ENCODE data around the gene GNPTAB. TPM values are rescaled to one million over a fixed set of nuclear protein-coding genes. Genes with fewer than 3 reads are reported as not detected.
"Not testable (repeated sequence)": the region's sequence is repeated elsewhere in the genome, so short reads cannot be mapped to it uniquely, and the experiment has no call there.

GNPTAB gene
- total RNA-seq, 2 experiments from 2014 or later, result 57.4 to 68.7 TPM

DNA sequence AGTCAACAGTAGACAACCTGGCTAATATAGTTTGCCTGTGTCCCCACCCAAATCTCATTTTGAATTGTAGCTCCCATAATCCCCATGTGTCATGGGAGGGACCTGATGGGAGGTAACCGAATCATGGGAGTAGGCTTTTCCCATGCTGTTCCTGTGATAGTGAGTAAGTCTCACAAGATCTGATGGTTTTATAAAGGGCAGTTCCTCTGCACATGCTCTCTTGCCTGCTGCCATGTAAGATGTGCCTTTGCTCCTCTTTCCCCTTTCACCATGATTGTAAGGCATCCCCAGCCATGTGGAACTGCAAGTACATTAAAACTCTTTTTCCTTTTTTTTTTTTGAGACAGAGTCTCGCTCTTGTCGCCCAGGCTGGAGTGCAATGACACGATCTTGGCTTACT, 12.1 kb downstream of the GNPTAB start:
- H3K27ac Mint-ChIP-seq, H3K4me3 Mint-ChIP-seq, H3K27me3 Mint-ChIP-seq, POLR2A ChIA-PET, DNase-seq: not testable (repeated sequence)
- Mint-ChIP-seq H3K36me3 (ENCODE audit: low read depth) (peaks cover 50% of the 10 kb centered on the region), H3K9me3 (peaks cover 15% of the 10 kb centered on the region), H3K4me1 (peaks cover 44% of the 10 kb centered on the region)
- CTCF ChIA-PET, result interaction anchor here (0.6 to 7.0 kb wide), 2 partner anchors 12 to 267 kb away, joined by 3 to 59 read pairs; partner anchors contain the start of gene GNPTAB

DNA sequence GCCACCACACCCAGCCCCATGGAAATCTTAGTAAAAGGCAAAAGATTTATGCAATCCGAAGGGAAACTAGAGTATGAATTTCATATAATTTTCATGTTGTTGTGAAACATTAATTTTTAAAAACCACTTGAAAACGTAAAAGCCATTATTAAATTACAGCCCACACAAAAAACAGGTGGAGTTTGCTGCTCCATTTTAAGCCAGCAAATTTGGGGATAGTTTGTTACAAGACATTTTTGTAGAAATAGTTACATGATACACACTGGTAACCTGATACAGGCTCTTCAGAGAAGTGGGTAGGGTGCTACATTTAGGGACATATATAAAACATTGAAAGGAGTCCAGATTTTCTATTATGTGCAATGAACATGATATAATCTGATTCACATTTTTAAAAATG, 17.6 kb downstream of the GNPTAB start:
- H3K27me3 Mint-ChIP-seq, result no peaks in the 10 kb centered on the region
- DNase-seq, result no peak
- no peak overlapping the region for H3K27ac Mint-ChIP-seq
- POLR2A ChIA-PET, result no interaction called here
- peaks cover 38% of the 10 kb centered on the region for H3K36me3 Mint-ChIP-seq (ENCODE audit: low read depth)
- peaks cover 27% of the 10 kb centered on the region for H3K4me1 Mint-ChIP-seq
- peaks cover 9% of the 10 kb centered on the region for H3K9me3 Mint-ChIP-seq
- CTCF ChIA-PET, result interaction anchor here (0.7 to 2.9 kb wide), 2 partner anchors 17 to 23 kb away, joined by 3 to 18 read pairs; partner anchors contain the start of gene GNPTAB
- H3K4me3 Mint-ChIP-seq, result no peak overlapping the region

DNA sequence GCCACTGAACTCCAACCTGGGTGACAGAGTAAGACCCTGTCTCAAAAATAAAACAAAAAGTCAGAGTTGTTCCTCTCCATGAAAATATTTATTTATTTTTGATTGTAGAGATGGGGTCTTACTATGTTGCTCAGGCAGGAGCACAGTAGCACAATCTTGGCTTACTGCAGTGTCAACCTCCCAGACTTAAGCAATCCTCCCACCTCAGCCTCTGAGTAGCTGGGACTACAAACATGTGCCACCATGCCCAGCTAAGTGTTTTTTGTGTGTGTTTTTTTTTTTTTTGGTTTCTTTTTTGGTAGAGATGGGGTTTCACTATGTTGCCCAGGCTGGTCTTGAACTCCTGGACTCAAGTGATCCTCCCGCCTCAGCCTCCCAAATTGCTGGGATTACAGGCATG, 18.0 kb downstream of the GNPTAB start:
- H3K9me3 Mint-ChIP-seq, H3K4me3 Mint-ChIP-seq, DNase-seq, H3K27me3 Mint-ChIP-seq, POLR2A ChIA-PET: not testable (repeated sequence)
- Mint-ChIP-seq H3K36me3 (ENCODE audit: low read depth) (peaks cover 38% of the 10 kb centered on the region), H3K4me1 (peaks cover 27% of the 10 kb centered on the region), H3K27ac (peak overlapping the region; percentile 46)
- CTCF ChIA-PET, result interaction anchor here (0.6 to 0.7 kb wide), 2 partner anchors 22 to 710 kb away, joined by 3 read pairs; no protein-coding TSS in a partner anchor

DNA sequence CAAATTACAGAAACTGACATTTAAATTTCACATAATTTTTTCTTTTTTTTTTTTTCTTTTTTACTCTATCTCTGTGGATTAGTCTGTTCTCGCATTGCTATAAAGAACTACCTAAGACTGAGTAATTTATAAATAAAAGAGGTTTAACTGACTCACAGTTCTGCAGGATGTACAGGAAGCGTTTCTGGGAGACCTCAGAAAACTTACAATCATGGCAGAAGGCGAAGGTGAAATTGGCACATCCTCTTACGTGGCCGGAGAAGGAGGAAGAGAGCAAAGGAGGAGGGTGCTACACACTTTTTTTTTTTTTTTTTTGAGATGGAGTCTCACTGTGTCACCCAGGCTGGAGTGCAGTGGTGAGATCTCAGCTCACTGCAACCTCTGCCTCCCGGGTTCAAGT, 19.4 kb downstream of the GNPTAB start:
- H3K4me3 Mint-ChIP-seq, POLR2A ChIA-PET, H3K9me3 Mint-ChIP-seq, H3K27me3 Mint-ChIP-seq, H3K27ac Mint-ChIP-seq, DNase-seq: not testable (repeated sequence)
- peaks cover 38% of the 10 kb centered on the region for H3K4me1 Mint-ChIP-seq
- H3K36me3 Mint-ChIP-seq (ENCODE audit: low read depth), result peaks cover 38% of the 10 kb centered on the region
- CTCF ChIA-PET, result interaction anchor here (1.0 kb wide), 1 partner anchor 16 kb away, joined by 3 read pairs; no protein-coding TSS in a partner anchor

DNA sequence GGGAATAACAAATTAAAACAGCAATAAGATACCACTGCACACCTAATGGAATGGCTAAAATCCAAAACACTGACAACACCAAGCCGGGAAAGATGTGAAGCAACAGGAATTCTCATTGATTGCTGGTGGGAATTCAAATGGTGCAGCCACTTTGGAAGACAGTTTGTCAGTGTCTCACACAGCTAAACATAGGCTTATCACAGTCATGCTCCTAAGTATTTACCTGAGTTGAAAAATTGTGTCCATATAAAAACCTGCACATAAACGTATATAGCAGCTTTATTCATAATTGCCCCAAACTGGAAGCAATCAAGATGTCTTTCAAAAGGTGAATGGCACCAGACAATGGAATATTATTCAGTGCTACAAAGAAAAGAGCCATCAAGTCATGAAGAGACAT, 21.6 kb downstream of the GNPTAB start:
- Mint-ChIP-seq H3K27ac (no peak overlapping the region), H3K4me3 (no peak overlapping the region), H3K27me3 (no peaks in the 10 kb centered on the region), H3K36me3 (ENCODE audit: low read depth) (peaks cover 32% of the 10 kb centered on the region), H3K4me1 (peaks cover 44% of the 10 kb centered on the region), H3K9me3 (peaks cover 2% of the 10 kb centered on the region)
- DNase-seq, result no peak
- ChIA-PET CTCF (interaction anchor here (1.1 kb wide), 1 partner anchor 21 kb away, joined by 6 read pairs; no protein-coding TSS in a partner anchor), POLR2A (no interaction called here)

DNA sequence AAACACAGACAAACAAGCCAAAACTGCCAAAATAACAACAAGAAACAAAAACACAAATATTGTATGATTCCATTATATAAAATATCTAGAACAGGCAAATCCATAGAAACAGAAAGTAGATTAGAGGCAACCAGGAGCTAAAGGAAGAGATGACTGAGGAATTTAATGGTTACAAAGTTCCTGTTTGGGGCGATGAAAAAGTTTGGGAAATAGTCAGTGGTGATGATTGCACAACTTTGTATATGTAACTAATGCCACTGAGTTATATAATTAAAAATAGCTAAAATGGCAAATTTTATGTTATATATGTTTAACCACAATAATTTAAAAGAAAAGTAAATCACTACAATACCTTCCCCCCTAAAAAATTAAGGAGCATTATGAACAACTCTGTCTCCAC, 24.5 kb downstream of the GNPTAB start:
- H3K9me3 Mint-ChIP-seq, result peaks cover under 1% of the 10 kb centered on the region
- H3K36me3 Mint-ChIP-seq (ENCODE audit: low read depth), result peaks cover 24% of the 10 kb centered on the region
- no peak overlapping the region for H3K4me3 Mint-ChIP-seq
- H3K27ac Mint-ChIP-seq, result no peak overlapping the region
- peaks cover 48% of the 10 kb centered on the region for H3K4me1 Mint-ChIP-seq
- H3K27me3 Mint-ChIP-seq, result no peaks in the 10 kb centered on the region
- ChIA-PET POLR2A (no interaction called here), CTCF (interaction anchor here (0.8 to 2.2 kb wide), 4 partner anchors 9 to 24 kb away, joined by 3 to 8 read pairs (median 4); partner anchors contain the start of gene GNPTAB)
- DNase-seq, result no peak

DNA sequence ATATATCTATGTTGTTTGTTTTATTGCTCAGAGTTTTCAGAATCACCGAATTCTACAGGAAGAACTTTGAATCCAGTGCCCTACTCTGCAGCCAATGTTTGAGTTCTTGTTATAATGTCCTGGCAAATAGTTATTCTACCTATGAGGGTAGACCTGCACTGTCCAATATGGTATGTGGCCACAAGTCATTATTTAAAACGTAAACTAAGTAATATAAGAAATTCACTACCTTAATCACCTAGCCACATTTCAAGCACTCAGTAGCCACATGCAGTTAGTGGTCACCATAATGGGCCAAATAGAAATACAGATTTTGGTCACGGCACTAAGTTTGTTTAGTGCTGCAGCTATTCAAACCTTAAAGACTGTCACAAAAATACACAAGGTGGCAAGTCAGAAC, 26.4 kb downstream of the GNPTAB start:
- Mint-ChIP-seq H3K27ac (no peak overlapping the region), H3K4me1 (peaks cover 47% of the 10 kb centered on the region), H3K36me3 (ENCODE audit: low read depth) (peaks cover 23% of the 10 kb centered on the region), H3K27me3 (no peaks in the 10 kb centered on the region), H3K4me3 (no peak overlapping the region), H3K9me3 (no peaks in the 10 kb centered on the region)
- POLR2A ChIA-PET, result no interaction called here
- CTCF ChIA-PET, result interaction anchor here (1.0 kb wide), 1 partner anchor 26 kb away, joined by 6 read pairs; no protein-coding TSS in a partner anchor
- no peak for DNase-seq

GRCh38 chr12:101803978-101804377, 26.8 kb downstream of the GNPTAB start:
- Mint-ChIP-seq H3K4me1 (peaks cover 48% of the 10 kb centered on the region), H3K27me3 (no peaks in the 10 kb centered on the region), H3K9me3 (no peaks in the 10 kb centered on the region), H3K27ac (no peak overlapping the region), H3K36me3 (ENCODE audit: low read depth) (peaks cover 23% of the 10 kb centered on the region), H3K4me3 (no peak overlapping the region)
- no peak for DNase-seq
- ChIA-PET POLR2A (no interaction called here), CTCF (interaction anchor here (1.0 to 1.3 kb wide), 2 partner anchors 13 to 26 kb away, joined by 4 to 6 read pairs; no protein-coding TSS in a partner anchor)

DNA sequence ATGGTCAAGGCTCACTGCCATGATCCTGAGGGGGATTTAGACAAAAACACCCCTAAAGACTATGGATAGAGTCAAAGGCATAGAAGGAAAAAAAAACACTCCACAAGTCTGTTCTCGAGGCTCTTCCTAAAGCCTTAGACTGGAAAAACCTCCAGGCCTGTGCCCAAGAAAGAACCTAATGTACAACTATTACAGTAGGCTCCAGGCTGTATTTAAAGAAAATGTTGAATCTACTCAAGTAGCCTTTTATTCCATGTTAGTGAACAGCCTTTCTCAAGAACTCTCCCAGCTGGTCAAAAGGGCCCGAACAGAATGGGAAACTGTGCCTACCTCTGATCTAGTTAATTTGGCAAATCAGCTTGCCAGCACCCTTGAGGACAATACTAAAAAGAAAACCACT, 28.3 kb downstream of the GNPTAB start:
- H3K27ac Mint-ChIP-seq, result no peak overlapping the region
- ChIA-PET CTCF (interaction anchor here (0.5 to 1.5 kb wide), 3 partner anchors 19 to 68 kb away, joined by 3 read pairs; partner anchors contain the start of gene GNPTAB), POLR2A (no interaction called here)
- no peaks in the 10 kb centered on the region for H3K9me3 Mint-ChIP-seq
- no peaks in the 10 kb centered on the region for H3K27me3 Mint-ChIP-seq
- H3K36me3 Mint-ChIP-seq (ENCODE audit: low read depth), result peaks cover 16% of the 10 kb centered on the region
- no peak for DNase-seq
- peaks cover 53% of the 10 kb centered on the region for H3K4me1 Mint-ChIP-seq
- H3K4me3 Mint-ChIP-seq, result no peak overlapping the region

DNA sequence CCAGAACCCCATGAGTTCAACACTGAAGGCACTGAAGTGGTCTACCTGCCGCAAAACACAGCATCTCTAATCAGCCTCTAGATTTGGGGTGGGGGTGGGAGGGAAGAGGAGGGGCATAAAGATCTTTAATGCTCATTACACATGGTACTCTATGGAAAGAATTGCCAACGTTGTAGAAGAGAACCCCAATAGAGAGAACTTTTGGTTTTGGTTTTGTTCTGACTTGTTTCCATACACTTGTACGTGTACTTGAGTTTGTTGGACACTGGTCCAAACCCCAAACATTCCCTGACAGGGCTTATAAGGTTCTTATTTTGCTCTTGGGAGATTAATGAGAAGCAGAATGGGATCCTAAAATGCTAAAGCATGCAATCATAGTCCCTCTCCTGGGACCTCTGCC, 31.0 kb downstream of the GNPTAB start:
- CTCF ChIA-PET, result interaction anchor here (1.0 kb wide), 1 partner anchor 17 kb away, joined by 3 read pairs; no protein-coding TSS in a partner anchor
- Mint-ChIP-seq H3K27me3 (no peaks in the 10 kb centered on the region), H3K27ac (peak overlapping the region; percentile 69), H3K4me1 (peaks cover 57% of the 10 kb centered on the region), H3K36me3 (ENCODE audit: low read depth) (peaks cover 25% of the 10 kb centered on the region), H3K4me3 (no peak overlapping the region), H3K9me3 (no peaks in the 10 kb centered on the region)
- DNase-seq, result no peak
- POLR2A ChIA-PET, result no interaction called here

- Mint-ChIP-seq H3K9me3 (no peaks in the 10 kb centered on the region), H3K4me3 (no peak overlapping the region), H3K27ac (peak overlapping the region; percentile 55), H3K36me3 (ENCODE audit: low read depth) (peaks cover 36% of the 10 kb centered on the region), H3K27me3 (no peaks in the 10 kb centered on the region), H3K4me1 (peaks cover 75% of the 10 kb centered on the region)
- POLR2A ChIA-PET, result no interaction called here
- no peak for DNase-seq
- CTCF ChIA-PET, result interaction anchor here (1.4 kb wide), 1 partner anchor 12 kb away, joined by 4 read pairs; no protein-coding TSS in a partner anchor
Measured at GRCh38 chr12:101795786-101796185, 35.0 kb downstream of the GNPTAB start.

DNA sequence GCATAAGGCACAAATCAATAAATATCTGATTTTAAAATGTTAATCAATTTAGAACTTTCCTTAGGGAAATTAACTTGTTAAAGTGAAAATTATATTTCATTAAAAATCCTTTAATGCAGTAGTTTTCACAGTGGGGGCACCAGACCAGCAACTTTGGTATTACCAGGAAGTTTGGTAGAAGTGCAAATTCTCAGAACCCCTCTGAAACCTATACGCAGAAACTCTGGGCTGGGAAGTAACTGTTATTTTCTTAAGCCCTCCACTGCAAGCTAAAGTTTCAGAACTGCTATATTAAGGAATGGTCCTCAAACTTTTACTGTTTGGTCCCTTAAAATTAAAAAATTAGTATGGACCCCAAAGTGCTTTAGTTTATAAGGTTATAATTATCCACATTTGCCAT, 35.7 kb downstream of the GNPTAB start:
- Mint-ChIP-seq H3K27ac (peak overlapping the region; percentile 74), H3K4me1 (peaks cover 75% of the 10 kb centered on the region), H3K4me3 (no peak overlapping the region), H3K27me3 (no peaks in the 10 kb centered on the region), H3K36me3 (ENCODE audit: low read depth) (peaks cover 39% of the 10 kb centered on the region), H3K9me3 (no peaks in the 10 kb centered on the region)
- peak; percentile 19 for DNase-seq
- ChIA-PET CTCF (interaction anchor here (0.8 to 1.0 kb wide), 2 partner anchors 9 to 35 kb away, joined by 3 read pairs; partner anchors contain the start of gene GNPTAB), POLR2A (no interaction called here)

DNA sequence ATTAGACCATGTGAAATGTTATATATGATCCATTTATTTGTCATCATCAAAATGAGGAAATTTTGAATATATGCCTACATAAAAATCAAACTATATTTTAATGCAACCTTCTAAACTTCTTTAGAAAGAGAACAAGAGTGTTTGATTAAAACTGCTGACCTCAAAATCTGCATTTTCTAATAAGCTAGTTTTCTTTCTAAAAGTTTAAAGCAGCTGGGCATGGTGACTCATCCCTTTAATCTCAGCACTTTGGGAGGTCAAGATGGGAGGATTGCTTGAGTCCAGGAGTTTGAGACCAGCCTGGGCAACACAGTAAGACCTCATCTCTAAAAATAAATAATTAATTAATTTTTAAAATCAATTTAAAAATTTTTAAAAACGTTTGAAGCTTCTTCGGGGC, 36.2 kb downstream of the GNPTAB start:
- Mint-ChIP-seq H3K4me1 (peaks cover 70% of the 10 kb centered on the region), H3K36me3 (ENCODE audit: low read depth) (peaks cover 43% of the 10 kb centered on the region), H3K9me3 (no peaks in the 10 kb centered on the region), H3K27ac (no peak overlapping the region), H3K4me3 (no peak overlapping the region), H3K27me3 (no peaks in the 10 kb centered on the region)
- no peak for DNase-seq
- POLR2A ChIA-PET, result no interaction called here
- CTCF ChIA-PET, result interaction anchor here (1.0 to 5.1 kb wide), 4 partner anchors 8 to 34 kb away, joined by 3 to 34 read pairs (median 3); partner anchors contain the start of gene GNPTAB

Data from activated CD4-positive, alpha-beta T cell treated with anti-CD3 and anti-CD28 coated beads, Interleukin-2, amount 10 ng/mL, durations not matched to agents 7 days and 5 days (primary cell).